ENCODE data around the gene PDGFD. TPM values are rescaled to one million over a fixed set of nuclear protein-coding genes. Genes with fewer than 3 reads are reported as not detected.

The PDGFD gene
- total and polyA plus RNA-seq, 2 donors (not counting 3 experiments of a cell fraction or from before 2014, with no cell fraction given): 6.3 to 13.1 TPM

GRCh38 chr11:103867481-103867880, 296.5 kb downstream of the PDGFD start:
- no peaks in the 10 kb centered on the region for H3K36me3 ChIP-seq (ENCODE audit: control insufficient read depth in 2 of 2, extremely low read depth in 1 of 2, insufficient read depth in 2 of 2, low read length in 2 of 2)
- DNase-seq (ENCODE audit: low read depth, low spot score) (no peak), FAIRE-seq (no peak)
- no peak overlapping the region for H3K4me2 ChIP-seq (ENCODE audit: insufficient read depth, low read length)
- TF ChIP-seq GATA2 (IDR thresholded peaks at IDR 0.05; ENCODE audit: insufficient read depth, insufficient read length, low read depth, low read length) (no peak), POLR2A (IDR thresholded peaks at IDR 0.05; ENCODE audit: low read depth, low read length) (no peak), JUN (IDR thresholded peaks at IDR 0.05; ENCODE audit: borderline replicate concordance, insufficient read depth, insufficient read length, low read depth) (no peak), CTCF (IDR thresholded peaks at IDR 0.05; ENCODE audit: extremely low read depth in 1 of 2, insufficient read depth in 1 of 2, low read depth in 1 of 2, low read length in 2 of 2) (no peak), EZH2 (IDR thresholded peaks at IDR 0.05; ENCODE audit: borderline replicate concordance, low read depth, low read length, severe bottlenecking) (no peak), MAX (IDR thresholded peaks at IDR 0.05; ENCODE audit: insufficient read depth, insufficient read length) (no peak), FOS (IDR thresholded peaks at IDR 0.05; ENCODE audit: borderline replicate concordance, insufficient read depth, low read length) (no peak), MYC (IDR thresholded peaks at IDR 0.05; ENCODE audit: low read depth, low read length) (no peak), POLR2AphosphoS5 (IDR thresholded peaks at IDR 0.05; ENCODE audit: insufficient read depth, low read depth, low read length) (no peak)
- H3K27me3 ChIP-seq (ENCODE audit: control insufficient read depth in 2 of 2, insufficient read depth in 2 of 2, low read length in 2 of 2): no peaks in the 10 kb centered on the region
- no peak overlapping the region for H3K9ac ChIP-seq (replicated peaks; ENCODE audit: extremely low read depth, insufficient read depth, low read length)
- ChIA-PET CTCF (no interaction called here), POLR2A (no interaction called here)
- H4K20me1 ChIP-seq (replicated peaks; ENCODE audit: control insufficient read depth, extremely low read depth, insufficient read depth, low read length): no peaks in the 10 kb centered on the region
- dilution Hi-C loops (cut with MboI; ENCODE audit: extremely low pct_ligation_motif_present, low sequenced_read_pairs): no loop called here
- H2AFZ ChIP-seq (ENCODE audit: low read depth, low read length): no peak overlapping the region
- no TSS peak for BruUV-seq (replicated peaks)
- no peaks in the 10 kb centered on the region for H3K79me2 ChIP-seq (ENCODE audit: control insufficient read depth, insufficient read depth, low read length)
- H3K4me1 ChIP-seq (ENCODE audit: control insufficient read depth, extremely low read depth, insufficient read depth, low read length): no peaks in the 10 kb centered on the region
- no peak overlapping the region for H3K27ac ChIP-seq (ENCODE audit: insufficient read depth, low read depth, low read length)
- H3K9me3 ChIP-seq (replicated peaks; ENCODE audit: control insufficient read depth, insufficient read depth, low read length): no peaks in the 10 kb centered on the region
- H3K9me1 ChIP-seq (replicated peaks; ENCODE audit: control insufficient read depth, extremely low read depth, insufficient read depth, low read length): no peaks in the 10 kb centered on the region
- H3K4me3 ChIP-seq (replicated peaks in 1 of 3; ENCODE audit: insufficient read depth in 1 of 3, low read depth in 1 of 3, low read length in 3 of 3): no peak overlapping the region
- intact Hi-C loops (cut with micrococcal nuclease): no loop called here

Data from endothelial cell of umbilical vein (primary cell).